ENCODE measurements around the gene SHOC2. TPM values are rescaled to one million over a fixed set of nuclear protein-coding genes. Genes with fewer than 3 reads are reported as not detected.

Gene SHOC2
- total RNA-seq, result 10 to 100 TPM; 22.2 to 39.8 (median 26.4) TPM
- polyA plus RNA-seq, result 10 to 100 TPM in 1 of 2 donors, 1 to 10 TPM in 1; 8.4 to 14.3 TPM

GRCh38 chr10:110919349-110919931 is at the start of gene SHOC2:
TSS of gene SHOC2 (plus strand) at chr10:110919604. CDS start at chr10:110964359, 44,755 bp downstream.
- FAIRE-seq (no peak), ATAC-seq (peak; percentile 33 to 56 (median 42)), DNase-seq (peak; percentile 91 to 100 (median 99))
- Histone ChIP-seq H3K4me1 (peaks cover 11 to 65% (median 48%) of the 10 kb centered on the region in 3 donors), H3K9me3 (no peaks in the 10 kb centered on the region), H3K27me3 (no peaks in the 10 kb centered on the region), H3K27ac (peak within 1 kb of the TSS; percentile 98 to 100 (median 99)), H3K4me3 (peak within 1 kb of the TSS; percentile 47 to 76 (median 68)), H3K36me3 (no peaks in the 10 kb centered on the region)
- TF ChIP-seq CTCF (IDR thresholded peaks at IDR 0.05), result no peak
- 0 to 1% methylated on average over 26 to 54 of the region's 61 CpGs for WGBS, 2 donors
- intact Hi-C loops (cut with DNase I), result no loop called here

GRCh38 chr10:110870823-110871297 is 48.5 kb upstream of the SHOC2 start:
- Histone ChIP-seq H3K4me1 (peaks cover 11 to 43% (median 30%) of the 10 kb centered on the region in 3 donors), H3K27ac (peak overlapping the region; percentile 96 to 100 (median 98)), H3K27me3 (no peaks in the 10 kb centered on the region), H3K36me3 (peaks cover 0 to 1% (median 0%) of the 10 kb centered on the region in 3 donors), H3K4me3 (peak overlapping the region in 3 of 4 donors; percentile 1 to 98 (median 93)), H3K9me3 (no peaks in the 10 kb centered on the region)
- DNase-seq (peak in 3 of 6 donors; percentile 43 to 46 (median 45)), ATAC-seq (peak in 3 of 4 donors; percentile 2 to 3 (median 2)), FAIRE-seq (no peak)
- 22 to 30% methylated on average over 13 of the region's 13 CpGs for WGBS, 2 donors
- TF ChIP-seq CTCF (IDR thresholded peaks at IDR 0.05), result no peak
- intact Hi-C loops (cut with DNase I), result no loop called here

- FAIRE-seq (peak; percentile 32), DNase-seq (peak; percentile 99 to 100 (median 100)), ATAC-seq (peak; percentile 84 to 91 (median 86))
- Histone ChIP-seq H3K4me1 (peaks cover 11 to 37% (median 24%) of the 10 kb centered on the region in 3 donors), H3K9me3 (no peaks in the 10 kb centered on the region), H3K4me3 (peak within 1 kb of the TSS; percentile 88 to 98 (median 96)), H3K27me3 (no peaks in the 10 kb centered on the region), H3K27ac (peak within 1 kb of the TSS; percentile 96 to 100 (median 98)), H3K36me3 (peaks cover 0 to 7% (median 5%) of the 10 kb centered on the region in 3 donors)
- intact Hi-C loops (cut with DNase I), result no loop called here
- TF ChIP-seq CTCF (IDR thresholded peaks at IDR 0.05), result no peak
- WGBS, 2 donors, result 0 to 1% methylated on average over 39 to 47 of the region's 47 CpGs
Observed at GRCh38 chr10:110871298-110872084, 47.9 kb upstream of the SHOC2 start, which contains the start of gene PDCD4. TSS of gene PDCD4 (plus strand) at chr10:110871928. CDS start at chr10:110876028, 4,100 bp downstream.

- peaks cover 0 to 14% (median 7%) of the 10 kb centered on the region in 3 donors for H3K36me3 ChIP-seq
- H3K27me3 ChIP-seq, result no peaks in the 10 kb centered on the region
- FAIRE-seq, result no peak
- DNase-seq, result peak; percentile 66 to 91 (median 80)
- WGBS, 2 donors, result 0 to 1% methylated on average over 54 to 70 of the region's 70 CpGs
- H3K9me3 ChIP-seq, result no peaks in the 10 kb centered on the region
- H3K4me1 ChIP-seq, result peaks cover 11 to 29% (median 26%) of the 10 kb centered on the region in 3 donors
- H3K4me3 ChIP-seq, result peak overlapping the region; percentile 88 to 98 (median 96)
- no peak for TF ChIP-seq CTCF (IDR thresholded peaks at IDR 0.05)
- intact Hi-C loops (cut with DNase I), result no loop called here
- H3K27ac ChIP-seq, result peak overlapping the region; percentile 96 to 100 (median 98)
- ATAC-seq, result peak; percentile 43 to 64 (median 56)
Observed at GRCh38 chr10:110872145-110872983, 47.0 kb upstream of the SHOC2 start.

All from pancreas (tissue), 10 donors.